Measurements from ENCODE around the gene EGFL6. TPM values are rescaled to one million over a fixed set of nuclear protein-coding genes. Genes with fewer than 3 reads are reported as not detected.

Gene EGFL6
- polyA plus RNA-seq, 1 of the 3 experiments (the other 2 are of a cell fraction) = 0.25 TPM

DNA sequence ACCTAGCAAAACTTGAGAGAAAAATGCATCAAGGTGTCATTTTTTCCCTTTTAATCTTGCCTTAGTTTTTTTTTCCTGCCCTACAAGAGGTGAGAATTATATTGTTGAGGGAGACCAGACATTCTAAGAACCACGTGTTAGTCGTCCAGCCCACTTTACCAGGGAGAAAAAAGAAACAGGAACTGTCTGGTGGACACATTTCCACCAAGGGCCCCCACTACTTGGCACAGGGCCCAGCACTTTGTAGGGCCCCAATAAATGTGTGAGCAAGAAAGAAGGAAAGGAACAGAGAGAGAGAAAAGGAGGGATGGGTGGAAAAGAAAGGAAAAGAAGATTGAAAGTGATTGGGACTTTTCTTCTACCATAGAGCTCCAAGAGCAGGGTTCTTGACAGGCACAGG, 3.9 kb upstream of the EGFL6 start:
- H3K4me1 ChIP-seq (ENCODE audit: control insufficient read depth in 1 of 2, insufficient read depth in 2 of 2, low read depth in 1 of 2, low read length in 1 of 2) = no peaks in the 10 kb centered on the region; a peak in 1 of 4 replicates
- H3K79me2 ChIP-seq (ENCODE audit: insufficient read depth) = no peaks in the 10 kb centered on the region
- no peak overlapping the region for H3K4me2 ChIP-seq
- H3K4me3 ChIP-seq (ENCODE audit: low read depth in 2 of 2, low read length in 1 of 2) = no peak overlapping the region
- no peaks in the 10 kb centered on the region for H3K9me2 ChIP-seq
- no peak overlapping the region for H3K9ac ChIP-seq
- TF ChIP-seq, protein P1, sequence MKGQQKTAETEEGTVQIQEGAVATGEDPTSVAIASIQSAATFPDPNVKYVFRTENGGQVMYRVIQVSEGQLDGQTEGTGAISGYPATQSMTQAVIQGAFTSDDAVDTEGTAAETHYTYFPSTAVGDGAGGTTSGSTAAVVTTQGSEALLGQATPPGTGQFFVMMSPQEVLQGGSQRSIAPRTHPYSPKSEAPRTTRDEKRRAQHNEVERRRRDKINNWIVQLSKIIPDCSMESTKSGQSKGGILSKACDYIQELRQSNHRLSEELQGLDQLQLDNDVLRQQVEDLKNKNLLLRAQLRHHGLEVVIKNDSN (IDR thresholded peaks at IDR 0.05; ENCODE audit: borderline replicate concordance, low read depth) = no peak
- TF ChIP-seq, protein P2, sequence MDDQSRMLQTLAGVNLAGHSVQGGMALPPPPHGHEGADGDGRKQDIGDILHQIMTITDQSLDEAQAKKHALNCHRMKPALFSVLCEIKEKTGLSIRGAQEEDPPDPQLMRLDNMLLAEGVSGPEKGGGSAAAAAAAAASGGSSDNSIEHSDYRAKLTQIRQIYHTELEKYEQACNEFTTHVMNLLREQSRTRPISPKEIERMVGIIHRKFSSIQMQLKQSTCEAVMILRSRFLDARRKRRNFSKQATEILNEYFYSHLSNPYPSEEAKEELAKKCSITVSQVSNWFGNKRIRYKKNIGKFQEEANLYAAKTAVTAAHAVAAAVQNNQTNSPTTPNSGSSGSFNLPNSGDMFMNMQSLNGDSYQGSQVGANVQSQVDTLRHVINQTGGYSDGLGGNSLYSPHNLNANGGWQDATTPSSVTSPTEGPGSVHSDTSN (IDR thresholded peaks at IDR 0.05) = no peak
- no peak for TF ChIP-seq MXI1 (IDR thresholded peaks at IDR 0.05; ENCODE audit: low read depth, low read length)
- no peak for TF ChIP-seq EP300 (IDR thresholded peaks at IDR 0.05; ENCODE audit: borderline replicate concordance in 1 of 2, low read depth in 1 of 2, low read length in 1 of 2)
- no peak for TF ChIP-seq SMC3 (IDR thresholded peaks at IDR 0.05; ENCODE audit: low read depth, low read length)
- TF ChIP-seq NFIC (IDR thresholded peaks at IDR 0.05; ENCODE audit: borderline replicate concordance) = no peak
- TF ChIP-seq POLR2AphosphoS5 (IDR thresholded peaks at IDR 0.05; ENCODE audit: low read depth, low read length) = no peak
- TF ChIP-seq TEAD4 (IDR thresholded peaks at IDR 0.05; ENCODE audit: borderline replicate concordance, insufficient read depth) = no peak
- TF ChIP-seq, protein P3, sequence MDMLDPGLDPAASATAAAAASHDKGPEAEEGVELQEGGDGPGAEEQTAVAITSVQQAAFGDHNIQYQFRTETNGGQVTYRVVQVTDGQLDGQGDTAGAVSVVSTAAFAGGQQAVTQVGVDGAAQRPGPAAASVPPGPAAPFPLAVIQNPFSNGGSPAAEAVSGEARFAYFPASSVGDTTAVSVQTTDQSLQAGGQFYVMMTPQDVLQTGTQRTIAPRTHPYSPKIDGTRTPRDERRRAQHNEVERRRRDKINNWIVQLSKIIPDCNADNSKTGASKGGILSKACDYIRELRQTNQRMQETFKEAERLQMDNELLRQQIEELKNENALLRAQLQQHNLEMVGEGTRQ (IDR thresholded peaks at IDR 0.05; ENCODE audit: borderline replicate concordance, low read depth, low read length) = no peak
- no peaks in the 10 kb centered on the region for H4K20me1 ChIP-seq (ENCODE audit: insufficient read depth)
- H3K27ac ChIP-seq (ENCODE audit: low read depth in 2 of 2, low read length in 1 of 2) = no peak overlapping the region
- H3K27me3 ChIP-seq (ENCODE audit: insufficient read depth) = peaks cover 26% of the 10 kb centered on the region
- DNase-seq = no peak
- 5% methylated on average over 2 of the region's 2 CpGs for WGBS (ENCODE audit: low lambda C conversion rate)
- ChIA-PET POLR2A (no interaction called here), CTCF (no interaction called here)
- no peaks in the 10 kb centered on the region for H3K36me3 ChIP-seq (replicated peaks in 1 of 2; ENCODE audit: control insufficient read depth in 1 of 2, insufficient read depth in 2 of 2, low read length in 1 of 2)
- H3K9me3 ChIP-seq = no peaks in the 10 kb centered on the region
- no peaks in the 10 kb centered on the region for H3F3A ChIP-seq (replicated peaks; ENCODE audit: insufficient read depth)
- H2AFZ ChIP-seq (ENCODE audit: low read depth) = no peak overlapping the region

DNA sequence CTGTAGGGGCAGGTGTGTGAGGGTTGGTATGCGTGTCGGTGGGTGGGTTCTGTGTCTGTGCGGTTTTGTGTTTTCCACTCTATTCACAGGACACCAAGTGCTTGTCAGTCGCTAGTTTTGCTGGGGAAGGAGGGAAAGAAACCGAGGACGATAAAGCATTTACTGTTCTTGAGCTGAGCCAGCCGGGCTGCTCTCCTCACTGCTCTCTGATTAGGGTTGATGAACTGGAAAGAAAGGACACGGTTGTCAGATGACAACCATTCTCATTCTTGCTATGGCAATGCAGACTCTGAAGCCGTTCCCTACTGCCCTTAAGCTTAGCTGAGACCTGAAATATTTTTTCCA, 832 bp downstream of the EGFL6 start:
- CTCF ChIA-PET = no interaction called here
- H2AFZ ChIP-seq (ENCODE audit: low read depth) = no peak overlapping the region
- no peak overlapping the region for H3K4me2 ChIP-seq
- H4K20me1 ChIP-seq (ENCODE audit: insufficient read depth) = no peaks in the 10 kb centered on the region
- WGBS (ENCODE audit: low lambda C conversion rate) = 7% methylated on average over 9 of the region's 9 CpGs
- POLR2A ChIA-PET = no interaction called here
- no peaks in the 10 kb centered on the region for H3K9me3 ChIP-seq
- H3K4me3 ChIP-seq (ENCODE audit: low read depth in 2 of 2, low read length in 1 of 2) = no peak overlapping the region
- peaks cover 40% of the 10 kb centered on the region for H3K27me3 ChIP-seq (ENCODE audit: insufficient read depth)
- no peaks in the 10 kb centered on the region for H3K79me2 ChIP-seq (ENCODE audit: insufficient read depth)
- no peaks in the 10 kb centered on the region for H3F3A ChIP-seq (replicated peaks; ENCODE audit: insufficient read depth)
- H3K9ac ChIP-seq = no peak overlapping the region
- H3K4me1 ChIP-seq (ENCODE audit: control insufficient read depth in 1 of 2, insufficient read depth in 2 of 2, low read depth in 1 of 2, low read length in 1 of 2) = no peaks in the 10 kb centered on the region; a peak in 1 of 4 replicates
- H3K9me2 ChIP-seq = no peaks in the 10 kb centered on the region
- H3K27ac ChIP-seq (ENCODE audit: low read depth in 2 of 2, low read length in 1 of 2) = no peak overlapping the region
- no peaks in the 10 kb centered on the region for H3K36me3 ChIP-seq (replicated peaks in 1 of 2; ENCODE audit: control insufficient read depth in 1 of 2, insufficient read depth in 2 of 2, low read length in 1 of 2)
- TF ChIP-seq YY1 (IDR thresholded peaks at IDR 0.05; ENCODE audit: low read depth) (no peak), MEF2A (IDR thresholded peaks at IDR 0.05; ENCODE audit: borderline replicate concordance, low read depth) (no peak), NRF1 (IDR thresholded peaks at IDR 0.05; ENCODE audit: low read depth, low read length) (no peak), RXRA (IDR thresholded peaks at IDR 0.05; ENCODE audit: borderline replicate concordance, low read depth) (no peak)
- TF ChIP-seq, protein P4, sequence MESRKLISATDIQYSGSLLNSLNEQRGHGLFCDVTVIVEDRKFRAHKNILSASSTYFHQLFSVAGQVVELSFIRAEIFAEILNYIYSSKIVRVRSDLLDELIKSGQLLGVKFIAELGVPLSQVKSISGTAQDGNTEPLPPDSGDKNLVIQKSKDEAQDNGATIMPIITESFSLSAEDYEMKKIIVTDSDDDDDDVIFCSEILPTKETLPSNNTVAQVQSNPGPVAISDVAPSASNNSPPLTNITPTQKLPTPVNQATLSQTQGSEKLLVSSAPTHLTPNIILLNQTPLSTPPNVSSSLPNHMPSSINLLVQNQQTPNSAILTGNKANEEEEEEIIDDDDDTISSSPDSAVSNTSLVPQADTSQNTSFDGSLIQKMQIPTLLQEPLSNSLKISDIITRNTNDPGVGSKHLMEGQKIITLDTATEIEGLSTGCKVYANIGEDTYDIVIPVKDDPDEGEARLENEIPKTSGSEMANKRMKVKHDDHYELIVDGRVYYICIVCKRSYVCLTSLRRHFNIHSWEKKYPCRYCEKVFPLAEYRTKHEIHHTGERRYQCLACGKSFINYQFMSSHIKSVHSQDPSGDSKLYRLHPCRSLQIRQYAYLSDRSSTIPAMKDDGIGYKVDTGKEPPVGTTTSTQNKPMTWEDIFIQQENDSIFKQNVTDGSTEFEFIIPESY (IDR thresholded peaks at IDR 0.05; ENCODE audit: borderline replicate concordance, low read depth) = no peak
- TF ChIP-seq, protein P2 (IDR thresholded peaks at IDR 0.05) = no peak
- DNase-seq = no peak

Data from SK-N-SH (cell line).